Activated naive CD8-positive, alpha-beta T cell treated with anti-CD3 and anti-CD28 coated beads for 36 hours (primary cell): ENCODE results near the gene ERGIC1. TPM values are rescaled to one million over a fixed set of nuclear protein-coding genes. Genes with fewer than 3 reads are reported as not detected.

ENCODE experiments used
- DNase-seq: peaks from one replicate; pipeline ENCODE4 v3.0.0; 2021
- H3K27ac Mint-ChIP-seq: one replicate; pipeline ENCODE4 v1.8.0; 2022; ENCODE audit warnings: mild to moderate bottlenecking, moderate library complexity, mixed read lengths
- H3K27me3 Mint-ChIP-seq: one replicate; pipeline ENCODE4 v1.8.0; 2022; ENCODE audit warnings: mild to moderate bottlenecking, mixed read lengths
- H3K36me3 Mint-ChIP-seq: one replicate; pipeline ENCODE4 v1.8.0; 2021; ENCODE audit warnings: mild to moderate bottlenecking, mixed read lengths
- H3K4me1 Mint-ChIP-seq: one replicate; pipeline ENCODE4 v1.8.0; 2021; ENCODE audit warnings: mixed read lengths
- H3K4me3 Mint-ChIP-seq: one replicate; pipeline ENCODE4 v1.8.0; 2022; ENCODE audit warnings: mild to moderate bottlenecking, moderate library complexity, mixed read lengths
- H3K9me3 Mint-ChIP-seq: one replicate; pipeline ENCODE4 v1.8.0; 2022; ENCODE audit warnings: mixed read lengths
- total RNA-seq, 2 experiments: library from RNA; stranded (reverse); gene quantifications; one replicate each; pipeline ENCODE4 v1.2.3, GENCODE V29; 2021

ERGIC1 gene
- total RNA-seq, 2 experiments from 2014 or later, result 45.9 to 46.9 TPM

GRCh38 chr5:172925336-172925948 is 91.4 kb downstream of the ERGIC1 start:
- Mint-ChIP-seq H3K27ac (no peak overlapping the region), H3K36me3 (no peaks in the 10 kb centered on the region), H3K27me3 (no peaks in the 10 kb centered on the region), H3K4me1 (peaks cover 2% of the 10 kb centered on the region), H3K9me3 (no peaks in the 10 kb centered on the region), H3K4me3 (no peak overlapping the region)
- no peak for DNase-seq

- Mint-ChIP-seq H3K9me3 (no peaks in the 10 kb centered on the region), H3K4me1 (peaks cover 2% of the 10 kb centered on the region), H3K27ac (no peak overlapping the region), H3K27me3 (no peaks in the 10 kb centered on the region), H3K4me3 (no peak overlapping the region), H3K36me3 (no peaks in the 10 kb centered on the region)
- DNase-seq, result no peak
Observed at GRCh38 chr5:172926008-172926523, 92.0 kb downstream of the ERGIC1 start.

- Mint-ChIP-seq H3K27me3 (no peaks in the 10 kb centered on the region), H3K4me3 (no peak overlapping the region), H3K9me3 (no peaks in the 10 kb centered on the region), H3K36me3 (no peaks in the 10 kb centered on the region), H3K4me1 (peaks cover 2% of the 10 kb centered on the region), H3K27ac (no peak overlapping the region)
- no peak for DNase-seq
Observed at GRCh38 chr5:172926796-172927195, 92.7 kb downstream of the ERGIC1 start.

- H3K4me3 Mint-ChIP-seq, result no peak overlapping the region
- H3K27ac Mint-ChIP-seq, result no peak overlapping the region
Observed at GRCh38 chr5:172929371-172929838, 95.4 kb downstream of the ERGIC1 start.

GRCh38 chr5:172931001-172931536 is 97.0 kb downstream of the ERGIC1 start:
- Mint-ChIP-seq H3K27ac (no peak overlapping the region), H3K36me3 (peaks cover 1% of the 10 kb centered on the region), H3K27me3 (no peaks in the 10 kb centered on the region), H3K9me3 (no peaks in the 10 kb centered on the region), H3K4me1 (peaks cover 4% of the 10 kb centered on the region), H3K4me3 (no peak overlapping the region)
- no peak for DNase-seq

More at GRCh38 chr5:172929371-172929838, 95.4 kb downstream of the ERGIC1 start:
- Mint-ChIP-seq H3K4me1 (peaks cover 4% of the 10 kb centered on the region), H3K9me3 (no peaks in the 10 kb centered on the region), H3K27me3 (no peaks in the 10 kb centered on the region), H3K36me3 (no peaks in the 10 kb centered on the region)
- no peak for DNase-seq

- Mint-ChIP-seq H3K9me3 (no peaks in the 10 kb centered on the region), H3K27me3 (no peaks in the 10 kb centered on the region), H3K36me3 (peaks cover 1% of the 10 kb centered on the region), H3K4me1 (peaks cover 4% of the 10 kb centered on the region), H3K27ac (no peak overlapping the region), H3K4me3 (no peak overlapping the region)
- DNase-seq, result peak; percentile 74
Observed at GRCh38 chr5:172932313-172933017, 98.4 kb downstream of the ERGIC1 start.

GRCh38 chr5:172933238-172933637 is 99.2 kb downstream of the ERGIC1 start:
- H3K9me3 Mint-ChIP-seq, result no peaks in the 10 kb centered on the region
- no peak overlapping the region for H3K4me3 Mint-ChIP-seq
- no peak overlapping the region for H3K27ac Mint-ChIP-seq
- no peak for DNase-seq
- H3K36me3 Mint-ChIP-seq, result peaks cover 1% of the 10 kb centered on the region
- no peaks in the 10 kb centered on the region for H3K27me3 Mint-ChIP-seq
- H3K4me1 Mint-ChIP-seq, result peaks cover 4% of the 10 kb centered on the region

GRCh38 chr5:172935096-172935495 is 101.0 kb downstream of the ERGIC1 start:
- Mint-ChIP-seq H3K4me1 (peaks cover 4% of the 10 kb centered on the region), H3K9me3 (no peaks in the 10 kb centered on the region), H3K27ac (no peak overlapping the region), H3K27me3 (no peaks in the 10 kb centered on the region), H3K4me3 (no peak overlapping the region), H3K36me3 (peaks cover 1% of the 10 kb centered on the region)
- no peak for DNase-seq

- H3K4me3 Mint-ChIP-seq, result no peak overlapping the region
- no peaks in the 10 kb centered on the region for H3K27me3 Mint-ChIP-seq
- no peak for DNase-seq
- H3K4me1 Mint-ChIP-seq, result peaks cover 4% of the 10 kb centered on the region
- no peaks in the 10 kb centered on the region for H3K9me3 Mint-ChIP-seq
- H3K36me3 Mint-ChIP-seq, result peaks cover 1% of the 10 kb centered on the region
- H3K27ac Mint-ChIP-seq, result no peak overlapping the region
Observed at GRCh38 chr5:172936401-172936800, 102.3 kb downstream of the ERGIC1 start.

- no peak for DNase-seq
- Mint-ChIP-seq H3K27ac (no peak overlapping the region), H3K27me3 (no peaks in the 10 kb centered on the region), H3K4me1 (no peaks in the 10 kb centered on the region), H3K9me3 (no peaks in the 10 kb centered on the region), H3K4me3 (no peak overlapping the region), H3K36me3 (peaks cover 1% of the 10 kb centered on the region)
Observed at GRCh38 chr5:172939071-172939470, 105.0 kb downstream of the ERGIC1 start.

- DNase-seq, result no peak
- peaks cover 1% of the 10 kb centered on the region for H3K36me3 Mint-ChIP-seq
- H3K4me1 Mint-ChIP-seq, result no peaks in the 10 kb centered on the region
- no peaks in the 10 kb centered on the region for H3K27me3 Mint-ChIP-seq
- H3K4me3 Mint-ChIP-seq, result no peak overlapping the region
- H3K9me3 Mint-ChIP-seq, result no peaks in the 10 kb centered on the region
- no peak overlapping the region for H3K27ac Mint-ChIP-seq
Observed at GRCh38 chr5:172939611-172940267, 105.7 kb downstream of the ERGIC1 start.

- DNase-seq, result no peak
- H3K27me3 Mint-ChIP-seq, result no peaks in the 10 kb centered on the region
- peaks cover 1% of the 10 kb centered on the region for H3K36me3 Mint-ChIP-seq
- H3K9me3 Mint-ChIP-seq, result no peaks in the 10 kb centered on the region
- no peak overlapping the region for H3K27ac Mint-ChIP-seq
- H3K4me1 Mint-ChIP-seq, result no peaks in the 10 kb centered on the region
- H3K4me3 Mint-ChIP-seq, result no peak overlapping the region
Observed at GRCh38 chr5:172940268-172941066, 106.4 kb downstream of the ERGIC1 start.

GRCh38 chr5:172941067-172941516 is 107.0 kb downstream of the ERGIC1 start:
- no peak overlapping the region for H3K4me3 Mint-ChIP-seq
- H3K27ac Mint-ChIP-seq, result no peak overlapping the region

GRCh38 chr5:172942556-172942955 is 108.5 kb downstream of the ERGIC1 start:
- Mint-ChIP-seq H3K36me3 (no peaks in the 10 kb centered on the region), H3K4me3 (no peak overlapping the region), H3K9me3 (no peaks in the 10 kb centered on the region), H3K4me1 (no peaks in the 10 kb centered on the region), H3K27ac (no peak overlapping the region), H3K27me3 (no peaks in the 10 kb centered on the region)
- DNase-seq, result no peak

More at GRCh38 chr5:172941067-172941516, 107.0 kb downstream of the ERGIC1 start:
- Mint-ChIP-seq H3K36me3 (no peaks in the 10 kb centered on the region), H3K27me3 (no peaks in the 10 kb centered on the region), H3K9me3 (no peaks in the 10 kb centered on the region), H3K4me1 (no peaks in the 10 kb centered on the region)
- no peak for DNase-seq
